HG03460 (cell line): ENCODE results near the gene MYH9.

Source experiments
- ATAC-seq: cut with Tn5 transposase; IDR thresholded peaks from one replicate; pipeline ENCODE4 v1.9.1; 2021; ENCODE audit not compliant: unreplicated experiment

MYH9 gene

GRCh38 chr22:36369004-36369921 lies 18.5 kb downstream of the MYH9 start:
- ATAC-seq = no peak

- no peak for ATAC-seq
Observed at GRCh38 chr22:36368359-36368983, 19.3 kb downstream of the MYH9 start.

GRCh38 chr22:36367479-36367878 lies 20.3 kb downstream of the MYH9 start:
- no peak for ATAC-seq

- ATAC-seq = no peak
Observed at GRCh38 chr22:36367066-36367465, 20.7 kb downstream of the MYH9 start.

- ATAC-seq = no peak
Observed at GRCh38 chr22:36366291-36366708, 21.5 kb downstream of the MYH9 start.

GRCh38 chr22:36365020-36365411 lies 22.8 kb downstream of the MYH9 start:
- ATAC-seq = no peak

- no peak for ATAC-seq
Observed at GRCh38 chr22:36364255-36365019, 23.3 kb downstream of the MYH9 start.

- no peak for ATAC-seq
Observed at GRCh38 chr22:36363349-36363981, 24.3 kb downstream of the MYH9 start.

- no peak for ATAC-seq
Observed at GRCh38 chr22:36362932-36363331, 24.8 kb downstream of the MYH9 start.

- no peak for ATAC-seq
Observed at GRCh38 chr22:36362075-36362474, 25.7 kb downstream of the MYH9 start.

GRCh38 chr22:36360871-36361383 lies 26.8 kb downstream of the MYH9 start:
- ATAC-seq = no peak

GRCh38 chr22:36360011-36360410 lies 27.8 kb downstream of the MYH9 start:
- ATAC-seq = no peak

- no peak for ATAC-seq
Observed at GRCh38 chr22:36359470-36359996, 28.2 kb downstream of the MYH9 start.

- no peak for ATAC-seq
Observed at GRCh38 chr22:36358533-36359469, 29.0 kb downstream of the MYH9 start.

- ATAC-seq = no peak
Observed at GRCh38 chr22:36356708-36357624, 30.8 kb downstream of the MYH9 start.

- no peak for ATAC-seq
Observed at GRCh38 chr22:36355894-36356293, 31.9 kb downstream of the MYH9 start.

- no peak for ATAC-seq
Observed at GRCh38 chr22:36355362-36355761, 32.4 kb downstream of the MYH9 start.

- no peak for ATAC-seq
Observed at GRCh38 chr22:36352803-36353507, 34.8 kb downstream of the MYH9 start.
